COR-L47 (cell line): ENCODE data around the gene ENOPH1.
"Not testable (repeated sequence)": the region's sequence is repeated elsewhere in the genome, so short reads cannot be mapped to it uniquely, and the experiment has no call there.

ENCODE experiments used
- DNase-seq: peaks from one replicate; lab custom pipeline; 2025; lab: John Stamatoyannopoulos, UW

The ENOPH1 gene

DNA sequence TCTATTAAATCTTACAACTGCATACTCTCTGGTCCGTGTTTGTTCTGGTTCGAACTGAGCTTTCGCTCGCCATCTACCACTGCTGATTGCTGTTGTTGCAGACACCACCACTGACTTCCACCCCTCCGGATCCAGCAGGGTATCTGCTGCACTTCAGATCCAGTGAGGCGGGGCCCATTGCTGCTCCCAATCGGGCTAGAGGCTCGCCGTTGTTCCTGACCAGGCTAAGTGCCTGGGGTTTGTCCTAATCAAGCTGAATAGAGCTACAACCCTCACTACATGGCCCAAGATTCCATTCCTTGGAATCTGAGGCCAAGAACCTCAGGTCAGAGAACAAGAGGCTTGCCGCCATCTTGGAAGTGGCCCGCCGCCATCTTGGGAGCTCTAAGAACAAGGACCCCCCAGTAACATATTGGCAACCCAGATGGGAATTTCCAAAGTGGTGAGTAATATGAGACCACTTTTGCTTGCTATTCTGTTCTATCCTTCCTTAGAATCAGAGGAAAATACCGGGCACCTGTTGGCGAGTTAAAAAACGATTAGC lies 43.3 kb downstream of the ENOPH1 start:
- no peak for DNase-seq

DNA sequence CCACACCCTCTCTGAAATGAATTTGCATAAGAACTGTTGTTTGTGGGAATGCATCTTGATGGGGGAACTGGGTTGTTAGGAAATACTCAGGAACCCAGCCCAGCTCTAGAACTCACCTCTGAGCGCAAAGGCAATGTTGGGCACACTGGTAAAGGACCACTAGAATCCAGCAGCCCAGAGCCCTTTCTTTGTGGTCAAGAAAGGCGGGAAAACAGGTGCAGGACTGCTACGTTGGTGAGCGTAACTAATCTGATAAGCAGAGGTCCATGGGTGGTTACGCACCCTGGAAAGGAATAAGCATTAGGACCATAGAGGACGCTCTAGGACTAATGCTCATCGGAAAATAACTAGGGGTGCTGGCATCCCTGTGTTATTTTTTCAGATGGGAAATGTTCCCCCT lies 45.5 kb downstream of the ENOPH1 start:
- DNase-seq, result not testable (repeated sequence)

DNA sequence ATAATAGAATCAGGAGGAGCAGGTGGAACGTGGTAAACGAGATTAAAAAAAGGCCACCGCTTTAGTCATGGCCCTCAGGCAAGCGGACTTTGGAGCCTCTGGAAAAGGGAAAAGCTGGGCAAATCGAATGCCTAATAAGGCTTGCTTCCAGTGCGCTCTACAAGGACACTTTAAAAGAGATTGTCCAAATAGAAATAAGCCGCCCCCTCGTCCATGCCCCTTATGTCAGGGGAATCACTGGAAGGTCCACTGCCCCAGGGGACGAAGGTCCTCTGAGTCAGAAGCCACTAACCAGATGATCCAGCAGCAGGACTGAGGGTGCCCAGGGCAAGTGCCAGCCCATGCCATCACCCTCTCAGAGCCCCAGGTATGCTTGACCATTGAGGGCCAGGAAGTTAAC lies 47.1 kb downstream of the ENOPH1 start:
- DNase-seq, result not testable (repeated sequence)

DNA sequence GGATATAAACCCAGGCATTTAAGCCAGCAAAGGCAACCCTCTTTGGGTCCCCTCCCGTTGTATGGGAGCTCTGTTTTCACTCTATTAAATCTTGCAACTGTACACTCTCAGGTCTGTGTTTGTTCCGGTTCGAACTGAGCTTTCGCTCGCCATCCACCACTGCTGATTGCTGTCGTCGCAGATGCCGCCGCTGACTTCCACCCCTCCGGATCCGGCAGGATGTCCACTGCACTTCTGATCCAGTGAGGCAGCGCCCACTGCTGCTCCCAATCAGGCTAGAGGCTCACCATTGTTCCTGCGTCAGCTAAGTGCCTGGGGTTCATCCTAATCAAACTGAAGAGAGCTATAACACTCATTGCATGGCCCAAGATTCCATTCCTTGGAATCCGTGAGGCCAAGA lies 49.2 kb downstream of the ENOPH1 start:
- DNase-seq, result no peak

DNA sequence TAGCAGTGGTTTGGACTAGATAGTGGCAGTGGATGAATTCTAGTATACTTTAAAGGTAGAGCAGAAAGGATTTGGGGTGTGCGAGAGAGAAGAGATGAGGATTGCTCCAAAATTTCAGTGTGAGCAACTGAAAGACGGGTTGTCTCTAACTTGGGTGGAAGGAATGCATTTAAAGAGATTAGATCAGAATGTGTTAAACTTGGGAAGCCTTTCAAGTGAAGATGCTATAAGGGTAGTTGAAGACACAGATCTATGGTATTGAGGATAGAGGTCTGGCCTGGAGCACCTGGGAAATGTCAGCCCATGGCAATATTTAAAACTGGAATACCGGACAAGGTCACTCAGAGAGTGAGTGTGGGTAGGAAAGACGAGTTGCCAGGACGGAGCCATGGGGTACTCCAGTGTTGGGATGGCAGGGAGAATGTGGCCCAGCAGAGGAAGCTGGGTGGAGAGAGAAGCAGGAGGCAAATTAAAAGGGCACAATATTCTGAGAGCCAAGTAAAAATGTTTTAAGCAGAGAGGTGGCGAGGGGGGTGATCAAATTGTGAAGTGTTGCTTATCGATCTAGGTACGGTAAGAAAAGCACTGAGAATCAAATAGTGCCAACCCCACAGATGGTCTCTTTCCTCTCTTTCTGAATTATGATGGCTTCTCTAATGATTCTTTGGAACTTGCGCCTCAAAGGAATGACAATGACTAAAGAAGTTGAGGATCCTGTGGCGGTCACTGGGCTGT lies 50.5 kb downstream of the ENOPH1 start:
- no peak for DNase-seq

DNA sequence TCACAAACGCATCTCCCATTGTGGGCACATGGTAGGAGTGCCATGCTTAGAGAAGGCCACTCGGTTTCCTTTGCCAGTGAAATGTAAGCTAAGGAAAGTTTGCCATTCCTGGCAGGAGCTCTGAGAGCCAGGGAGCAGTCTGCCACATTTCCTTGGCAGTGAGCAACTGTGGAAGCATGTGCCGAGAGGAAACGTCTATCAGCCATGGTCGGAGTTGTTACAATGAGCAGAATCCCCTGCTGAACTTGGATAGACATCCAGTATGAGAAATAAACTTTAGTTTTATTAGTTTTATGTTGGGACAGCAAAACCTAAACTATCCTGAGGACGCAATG lies 51.1 kb downstream of the ENOPH1 start:
- no peak for DNase-seq

DNA sequence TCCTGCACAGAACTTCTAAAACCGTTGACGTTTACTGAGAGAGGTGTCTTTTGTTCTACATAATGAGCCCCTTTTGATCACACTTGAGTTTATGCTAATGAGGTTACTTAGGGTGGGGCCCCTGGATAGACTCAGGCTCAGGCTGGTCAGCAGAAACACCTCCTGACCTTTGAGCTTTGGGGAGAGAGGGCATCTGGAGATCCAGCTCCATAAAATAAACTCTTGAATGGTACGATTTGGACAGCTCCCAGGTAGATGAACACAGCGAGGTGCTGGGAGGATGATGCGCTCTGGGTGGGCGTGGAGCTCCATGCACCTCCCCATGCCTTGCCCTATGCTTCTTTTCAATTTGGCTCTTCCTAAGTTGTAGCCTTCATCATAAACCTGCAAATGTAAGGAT lies 52.0 kb downstream of the ENOPH1 start:
- no peak for DNase-seq

DNA sequence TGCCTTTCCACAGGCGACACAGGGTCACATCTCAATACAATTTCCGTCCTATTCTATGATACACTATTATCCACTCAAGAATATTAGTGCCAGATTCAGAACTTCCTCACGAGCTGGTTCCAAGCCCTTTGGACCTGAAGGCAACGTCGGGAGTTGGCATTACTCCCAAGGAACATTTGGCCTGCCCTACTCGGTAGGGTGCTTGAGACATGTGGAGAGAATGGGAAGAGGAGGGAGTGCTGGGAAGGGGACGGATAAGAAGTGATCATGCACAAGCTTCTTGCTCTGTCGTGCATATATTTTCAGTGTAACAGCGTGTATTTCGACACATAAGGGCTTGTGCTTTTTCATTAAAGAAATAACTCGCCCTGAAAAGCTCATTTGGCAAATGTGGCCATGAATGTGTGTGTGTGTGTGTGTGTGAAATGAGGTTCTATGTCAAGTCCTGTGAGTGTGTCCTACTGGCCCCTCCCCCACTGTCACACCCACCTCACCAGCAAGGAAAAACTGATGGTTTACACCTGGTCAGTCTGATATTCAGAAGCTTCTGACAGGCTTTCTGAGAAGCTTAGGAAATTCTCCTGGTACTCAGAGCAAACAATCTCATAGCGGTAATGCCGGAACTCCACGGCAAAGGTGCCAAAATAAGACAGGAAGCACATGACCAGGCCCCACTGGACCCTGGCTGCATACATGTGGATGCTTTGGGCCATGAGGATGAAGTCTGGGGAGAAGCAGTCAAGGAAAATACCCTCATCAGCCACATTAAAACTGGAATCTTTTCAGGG lies 54.8 kb downstream of the ENOPH1 start:
- no peak for DNase-seq

DNA sequence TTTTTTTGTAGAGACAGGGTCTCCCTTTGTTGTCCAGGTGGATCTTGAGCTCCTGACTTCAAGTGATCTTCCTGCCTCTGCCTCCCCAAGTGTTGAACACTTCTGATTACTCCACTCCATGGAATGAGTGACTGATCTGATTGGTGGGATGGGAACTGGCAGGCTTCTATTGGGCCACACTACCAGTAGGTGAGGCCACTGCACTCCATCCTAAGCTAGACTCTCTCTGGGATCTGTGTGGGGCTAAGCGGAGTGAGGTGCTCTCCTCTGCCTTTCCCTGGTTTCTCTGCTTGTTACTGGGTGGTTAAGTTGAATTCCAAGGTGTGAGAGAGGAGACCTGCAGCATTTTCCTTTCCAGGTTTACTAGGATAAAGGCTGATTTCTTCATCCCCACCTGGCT lies 58.7 kb downstream of the ENOPH1 start:
- no peak for DNase-seq

DNA sequence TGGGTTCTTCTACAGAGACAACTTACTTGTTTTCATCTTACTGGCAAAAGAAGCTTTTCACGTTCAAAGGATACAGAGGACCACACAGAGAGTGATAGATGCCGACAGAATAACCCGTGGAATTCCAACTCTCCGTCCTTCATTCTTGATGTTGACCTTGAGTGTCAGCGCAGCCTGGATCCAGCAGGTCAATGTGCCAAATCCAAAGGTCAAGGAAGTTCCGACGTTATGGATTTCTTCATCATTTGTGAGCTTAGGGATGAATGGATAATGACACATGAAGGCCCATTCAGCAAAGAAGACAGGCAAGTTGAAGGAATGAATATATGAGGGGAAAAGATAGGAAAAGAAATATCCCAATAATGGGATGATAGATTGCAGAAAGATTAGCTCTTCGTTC lies 59.6 kb downstream of the ENOPH1 start:
- DNase-seq, result no peak

DNA sequence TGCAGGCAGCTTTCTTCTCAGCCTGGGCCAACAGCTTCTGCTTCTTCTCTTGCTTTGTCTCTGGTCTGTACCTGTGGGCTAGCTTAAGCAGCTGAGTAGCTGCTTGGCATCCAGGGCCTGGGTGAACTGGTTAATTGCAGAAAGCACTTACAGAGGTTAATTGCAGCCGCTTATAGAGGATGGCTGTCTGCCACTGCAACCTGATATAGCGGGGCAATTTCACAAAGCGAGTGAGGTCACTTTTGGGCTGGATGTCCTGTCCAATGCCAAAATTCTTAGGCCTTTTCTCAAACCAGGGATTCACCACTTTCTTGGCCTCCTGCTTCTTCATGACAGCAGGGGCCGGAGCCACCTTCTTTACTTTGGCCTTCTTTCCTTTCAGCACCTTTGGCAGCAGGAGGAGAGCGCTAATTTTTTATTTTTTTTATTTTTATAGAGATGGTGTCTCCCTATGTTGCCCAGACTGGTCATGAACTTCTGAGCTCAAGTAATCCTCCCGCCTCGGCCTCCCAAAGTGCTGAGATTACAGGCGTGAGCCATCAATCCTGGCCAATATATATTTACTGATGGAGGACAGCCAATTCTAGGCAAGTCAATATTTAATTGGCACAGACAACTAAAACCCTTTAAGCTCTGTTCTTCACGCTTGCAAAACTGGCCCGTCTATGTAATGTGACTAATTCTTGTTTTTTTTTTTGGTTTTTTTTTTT lies 61.0 kb downstream of the ENOPH1 start:
- DNase-seq, result peak; percentile 82

DNA sequence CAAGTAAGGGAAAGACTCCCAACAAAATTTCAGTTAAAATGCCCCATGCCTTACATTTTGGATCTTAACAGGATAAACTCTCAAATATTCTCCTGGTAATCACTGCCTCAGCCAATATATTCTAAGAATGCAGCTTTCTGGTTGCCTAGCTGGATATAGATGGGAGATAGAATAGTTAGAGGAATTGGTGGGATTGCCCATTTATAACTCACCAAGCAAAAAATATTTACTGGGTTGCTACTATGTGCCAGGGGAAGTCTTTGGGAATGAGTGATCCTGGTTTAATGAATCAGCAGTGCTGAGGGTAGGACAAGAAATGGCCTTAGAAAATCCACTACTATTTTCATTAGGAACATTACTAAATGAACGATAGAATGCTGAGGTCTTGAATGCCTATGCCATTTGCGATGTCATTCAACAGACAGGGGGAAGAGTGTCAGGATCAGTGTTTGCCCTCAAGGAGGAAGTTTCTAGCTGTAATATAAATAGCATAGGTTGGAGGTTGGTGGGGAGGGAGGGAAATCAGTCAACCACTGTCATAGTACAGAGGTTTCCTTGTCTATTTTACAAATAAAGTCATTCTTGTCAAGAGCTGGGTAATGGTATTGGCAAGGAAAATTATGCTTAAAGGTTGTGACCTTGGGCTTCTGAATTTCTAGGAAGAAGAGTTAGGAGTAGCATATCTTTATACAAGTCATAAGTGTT lies 63.5 kb downstream of the ENOPH1 start:
- DNase-seq, result no peak

DNA sequence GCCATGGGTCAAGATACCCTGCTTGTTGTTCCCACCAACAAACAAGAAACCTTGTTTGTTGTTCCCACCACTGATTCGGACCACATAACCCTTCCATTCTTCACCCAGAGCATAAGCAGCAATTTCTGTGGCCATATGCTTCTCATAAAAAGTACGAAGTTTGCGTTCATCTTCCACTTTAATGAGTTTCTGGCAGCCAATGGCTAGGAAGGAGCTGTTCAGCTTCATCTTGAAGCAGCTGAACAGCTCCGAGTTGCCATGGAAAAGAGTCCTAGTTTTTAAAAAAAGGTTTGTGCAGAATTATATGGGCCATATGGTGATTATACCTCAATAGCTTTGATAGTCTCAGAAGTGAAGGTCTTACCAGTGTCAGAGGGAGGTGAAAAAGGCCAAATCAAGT lies 65.3 kb downstream of the ENOPH1 start:
- DNase-seq, result no peak

DNA sequence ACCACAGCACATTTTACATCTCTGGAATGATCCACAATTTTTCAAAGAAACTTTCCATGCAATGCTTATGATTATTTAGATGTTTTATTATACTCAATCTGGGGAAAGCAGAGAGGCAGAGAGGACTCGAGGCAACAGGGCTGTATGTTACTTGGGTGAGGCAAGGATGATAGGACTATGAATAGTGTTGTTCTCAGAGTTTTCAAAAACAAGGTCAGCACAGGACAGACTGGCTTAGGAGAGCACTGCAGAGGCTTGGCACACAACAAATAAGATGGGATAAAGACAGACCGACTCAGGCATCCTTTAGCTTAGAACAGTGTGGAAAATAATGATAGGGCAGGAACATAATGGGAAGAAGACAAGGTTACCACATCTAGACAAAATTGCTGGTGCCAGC lies 66.0 kb downstream of the ENOPH1 start:
- no peak for DNase-seq

DNA sequence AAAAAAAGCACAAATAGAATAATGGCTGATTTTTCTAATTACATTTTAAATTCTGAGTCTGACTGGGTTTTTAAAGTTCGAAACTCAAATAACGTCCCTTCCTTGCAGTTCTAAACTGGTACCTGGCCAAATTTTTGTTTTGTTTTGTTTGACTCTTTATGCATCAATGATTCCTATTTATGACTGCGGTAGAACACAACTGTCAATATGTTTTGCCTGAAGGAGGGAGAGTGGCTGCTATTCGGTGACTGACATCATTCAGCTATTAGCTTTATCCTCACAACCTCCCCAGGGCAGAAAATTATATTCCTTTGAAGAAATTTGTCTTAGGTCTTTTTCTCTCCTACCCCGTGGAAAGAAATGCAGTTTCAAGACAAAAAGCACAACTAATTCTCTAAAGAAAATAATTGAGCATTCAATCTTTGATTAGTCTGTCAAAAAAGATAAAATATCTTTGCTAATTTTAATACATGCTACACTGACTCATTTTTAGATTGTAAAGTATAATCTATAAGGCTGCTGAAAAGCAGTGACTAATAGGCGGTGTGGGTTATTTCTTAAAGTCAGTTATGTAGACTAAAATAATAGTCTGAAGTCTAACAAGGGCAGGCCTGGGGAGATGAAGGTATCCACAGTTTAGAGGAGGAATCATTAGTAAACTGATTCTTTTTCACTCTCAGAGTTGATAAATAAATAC lies 69.5 kb downstream of the ENOPH1 start:
- peak; percentile 31 for DNase-seq

DNA sequence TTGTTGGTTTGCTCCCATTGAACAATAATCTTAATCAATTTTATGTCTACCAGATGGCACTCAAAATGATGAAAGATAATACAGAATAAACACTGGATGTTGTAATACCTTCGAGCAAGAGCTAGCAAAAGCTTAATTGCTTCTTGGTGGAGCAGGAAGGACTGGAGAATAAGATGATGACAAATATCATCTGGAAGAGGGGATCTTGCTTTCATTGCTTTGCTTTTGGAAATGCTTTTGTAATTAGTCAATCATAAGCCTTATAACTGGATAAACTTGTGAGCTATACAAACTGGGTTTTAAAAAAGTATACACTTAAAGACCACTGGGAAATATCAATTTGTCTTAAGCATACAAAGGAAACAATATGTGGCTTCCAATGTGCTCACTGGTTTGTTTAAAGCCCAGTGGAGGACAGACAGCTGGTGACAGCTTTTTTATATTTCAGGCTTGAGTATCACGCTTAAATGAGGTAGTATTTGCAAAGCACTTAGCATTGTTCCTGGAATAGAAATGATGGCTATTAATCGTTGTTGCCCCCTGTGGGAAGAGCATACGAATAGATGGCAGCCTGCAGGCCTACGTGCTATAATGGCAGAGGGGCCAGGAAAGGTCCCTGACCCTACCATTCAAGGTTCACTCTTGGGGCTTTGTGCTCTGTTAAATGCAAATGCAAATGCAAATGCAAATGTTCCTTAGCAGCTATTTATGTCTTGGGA lies 70.2 kb downstream of the ENOPH1 start:
- peak; percentile 24 for DNase-seq

DNA sequence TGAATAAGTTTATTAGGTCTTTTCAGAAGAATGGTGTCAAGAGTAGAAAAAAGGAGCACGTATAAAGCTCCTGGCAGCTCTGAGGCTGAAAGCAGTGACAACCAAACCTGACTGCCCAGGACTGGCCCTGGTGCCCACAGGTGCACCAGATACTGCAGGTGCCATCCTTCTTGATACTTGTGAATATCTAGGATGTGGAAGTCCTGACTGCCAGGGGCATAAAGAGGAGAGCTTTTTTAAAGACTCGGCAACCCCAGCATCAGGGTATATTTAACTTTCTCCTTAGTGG lies 70.7 kb downstream of the ENOPH1 start:
- DNase-seq, result no peak

DNA sequence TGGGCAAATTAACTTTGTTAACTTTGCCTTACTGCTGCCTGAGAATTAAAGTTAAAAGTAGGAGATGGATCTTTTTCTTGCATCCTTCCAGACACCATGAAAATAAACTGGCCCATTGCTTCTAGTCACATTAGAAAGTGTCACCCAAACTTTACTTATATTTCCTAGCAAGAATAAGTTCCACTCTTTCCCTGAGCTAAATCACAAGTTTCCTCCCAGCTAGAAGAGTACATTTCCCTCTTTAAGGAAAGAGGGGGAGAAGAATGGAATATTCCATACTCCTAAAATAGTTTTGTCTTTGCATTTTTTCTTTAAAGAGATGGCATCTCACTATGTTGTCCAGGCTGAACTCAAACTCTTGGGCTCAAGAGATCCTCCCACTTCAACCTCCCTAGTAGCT lies 77.6 kb downstream of the ENOPH1 start:
- DNase-seq, result no peak

DNA sequence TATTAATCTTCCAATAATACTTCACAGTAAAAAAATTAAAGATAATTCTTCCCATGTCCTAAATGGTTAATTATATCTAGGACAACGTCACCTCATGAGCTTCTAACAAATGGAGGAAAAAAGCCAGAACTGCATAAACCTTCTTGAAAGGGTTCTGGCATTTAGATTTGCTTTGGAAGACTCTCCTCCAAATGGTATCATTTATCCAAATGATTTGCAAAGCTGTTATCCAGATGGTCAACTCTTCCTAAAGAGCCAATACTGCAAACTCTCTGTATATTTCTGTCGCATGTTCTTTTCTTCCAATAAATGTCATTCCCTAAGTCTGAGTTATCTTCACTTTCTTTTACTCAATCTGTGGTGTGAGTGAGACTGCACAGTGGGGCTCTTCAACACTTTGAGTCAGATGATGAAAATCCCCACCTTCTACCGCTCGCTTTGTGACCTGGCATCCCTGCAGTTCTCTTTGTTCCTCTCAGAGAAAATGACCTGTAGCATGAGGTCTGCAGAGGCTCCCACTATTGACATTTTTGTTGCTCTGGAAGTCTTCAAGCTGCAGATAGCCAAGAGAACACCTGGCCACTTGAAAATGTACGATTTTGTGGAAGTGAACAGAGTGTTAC lies 78.5 kb downstream of the ENOPH1 start:
- DNase-seq, result no peak

DNA sequence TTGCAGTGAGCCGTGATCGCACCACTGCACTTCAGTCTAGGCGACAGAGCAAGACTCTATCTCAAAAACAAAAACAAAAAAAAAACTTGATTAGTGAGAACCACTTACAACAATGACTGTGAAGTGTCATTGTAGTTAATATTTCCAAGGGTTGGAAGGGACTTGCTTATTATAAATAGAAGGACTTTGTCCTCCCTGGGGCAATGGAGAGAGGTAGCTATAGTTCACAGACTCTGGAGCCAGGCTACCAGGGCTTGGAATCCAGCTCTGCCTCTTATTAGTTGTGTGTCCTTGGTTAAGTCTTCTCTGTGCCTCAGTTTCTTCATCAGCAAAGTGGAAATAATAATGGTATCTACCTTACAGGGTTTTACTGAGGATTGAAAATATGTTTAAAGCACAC lies 79.8 kb downstream of the ENOPH1 start:
- DNase-seq, result no peak
